HepG2 (cell line): ENCODE measurements around the gene P3H3. TPM values are rescaled to one million over a fixed set of nuclear protein-coding genes. Genes with fewer than 3 reads are reported as not detected.

Experiments used
- IRX3 ChIP-seq: sonication (generic); formaldehyde crosslinking; IDR thresholded peaks from 2 replicates; pipeline ENCODE4 v1.8.1; 2023; ENCODE audit warnings: mild to moderate bottlenecking, low read depth, missing genetic modification reagents, borderline replicate concordance
- KLF13 ChIP-seq: sonication (generic); formaldehyde crosslinking; IDR thresholded peaks from 2 replicates; pipeline ENCODE4 v1.4.0; 2020; ENCODE audit warnings: mild to moderate bottlenecking, missing genetic modification reagents
- PHF21A ChIP-seq: sonication (generic); formaldehyde crosslinking; IDR thresholded peaks from 2 replicates; pipeline ENCODE4 v1.5.0; 2020; ENCODE audit warnings: mild to moderate bottlenecking, missing genetic modification reagents
- RNF2 ChIP-seq: fragments of 450-650 bp; conservative IDR thresholded peaks from 2 replicates; pipeline ENCODE4 v1.6.1; 2016; ENCODE audit warnings: low read depth
- SPEN ChIP-seq: sonication (generic); formaldehyde crosslinking; IDR thresholded peaks from 2 replicates; pipeline ENCODE4 v1.5.1; 2020; ENCODE audit warnings: low read depth, mild to moderate bottlenecking, missing genetic modification reagents
- TRAFD1 ChIP-seq: sonication (generic); formaldehyde crosslinking; IDR thresholded peaks from 2 replicates; pipeline ENCODE4 v1.5.1; 2020; ENCODE audit warnings: missing genetic modification reagents, mild to moderate bottlenecking, borderline replicate concordance
- ZNF317 ChIP-seq: sonication (generic); formaldehyde crosslinking; IDR thresholded peaks from 2 replicates; pipeline ENCODE4 v1.5.0; 2020; ENCODE audit warnings: mild to moderate bottlenecking, missing genetic modification reagents
- ZNF562 ChIP-seq: sonication (generic); formaldehyde crosslinking; IDR thresholded peaks from 2 replicates; pipeline ENCODE4 v1.8.0; 2022; ENCODE audit warnings: missing genetic modification reagents, borderline replicate concordance
- polyA plus RNA-seq, 8 experiments: library from polyadenylated mRNA; depleted of rRNA in 3 of 8; stranded (reverse) in 7 of 8; unstranded in 1 of 8; fragments of >200 nt; fragmentation: Illumina TruSeq in 4 of 8; extraction: Trizol in 4 of 8; gene quantifications; 2 replicates each; pipeline versions ENCODE4 v1.2.1 to v1.2.3, GENCODE V29; 2011 to 2016; ENCODE audit warnings: low read depth in 4 of 8, missing spikeins in 1 of 8, mixed read lengths in 1 of 8; ENCODE audit not compliant: insufficient read depth in 1 of 8
- total RNA-seq, 5 experiments: library from RNA; depleted of rRNA; stranded (reverse); fragments of >200 nt; fragmentation: Illumina TruSeq; extraction: Trizol; gene quantifications; 2 replicates each; pipeline ENCODE4 v1.2.3, GENCODE V29; 2016; ENCODE audit warnings: low read depth in 1 of 5
- TF ChIP-seq, protein P1 (sequence below): sonication (generic); formaldehyde crosslinking; IDR thresholded peaks from one replicate; pipeline ENCODE4 v1.5.1; 2020; ENCODE audit warnings: mild to moderate bottlenecking, missing genetic modification reagents; ENCODE audit errors: not compliant biosample characterization
- TF ChIP-seq, protein P2 (sequence below): sonication (generic); formaldehyde crosslinking; IDR thresholded peaks from 2 replicates; pipeline ENCODE4 v1.8.1; 2023; ENCODE audit warnings: mild to moderate bottlenecking, inconsistent platforms, moderate library complexity, missing genetic modification reagents, borderline replicate concordance
- TF ChIP-seq, protein P3 (sequence below): IDR thresholded peaks from 2 replicates; pipeline ENCODE4 v1.6.1; 2016; ENCODE audit warnings: mild to moderate bottlenecking, missing biosample characterization, missing genetic modification reagents

P3H3 gene
- total and polyA plus RNA-seq, 2 of the 13 experiments (the other 11 are each of a cell fraction or from before 2014, with no cell fraction given) = 20.1 to 20.5 TPM

GRCh38 chr12:6872073-6873048 is 44.2 kb downstream of the P3H3 start (continued):
- TF ChIP-seq, protein P1, sequence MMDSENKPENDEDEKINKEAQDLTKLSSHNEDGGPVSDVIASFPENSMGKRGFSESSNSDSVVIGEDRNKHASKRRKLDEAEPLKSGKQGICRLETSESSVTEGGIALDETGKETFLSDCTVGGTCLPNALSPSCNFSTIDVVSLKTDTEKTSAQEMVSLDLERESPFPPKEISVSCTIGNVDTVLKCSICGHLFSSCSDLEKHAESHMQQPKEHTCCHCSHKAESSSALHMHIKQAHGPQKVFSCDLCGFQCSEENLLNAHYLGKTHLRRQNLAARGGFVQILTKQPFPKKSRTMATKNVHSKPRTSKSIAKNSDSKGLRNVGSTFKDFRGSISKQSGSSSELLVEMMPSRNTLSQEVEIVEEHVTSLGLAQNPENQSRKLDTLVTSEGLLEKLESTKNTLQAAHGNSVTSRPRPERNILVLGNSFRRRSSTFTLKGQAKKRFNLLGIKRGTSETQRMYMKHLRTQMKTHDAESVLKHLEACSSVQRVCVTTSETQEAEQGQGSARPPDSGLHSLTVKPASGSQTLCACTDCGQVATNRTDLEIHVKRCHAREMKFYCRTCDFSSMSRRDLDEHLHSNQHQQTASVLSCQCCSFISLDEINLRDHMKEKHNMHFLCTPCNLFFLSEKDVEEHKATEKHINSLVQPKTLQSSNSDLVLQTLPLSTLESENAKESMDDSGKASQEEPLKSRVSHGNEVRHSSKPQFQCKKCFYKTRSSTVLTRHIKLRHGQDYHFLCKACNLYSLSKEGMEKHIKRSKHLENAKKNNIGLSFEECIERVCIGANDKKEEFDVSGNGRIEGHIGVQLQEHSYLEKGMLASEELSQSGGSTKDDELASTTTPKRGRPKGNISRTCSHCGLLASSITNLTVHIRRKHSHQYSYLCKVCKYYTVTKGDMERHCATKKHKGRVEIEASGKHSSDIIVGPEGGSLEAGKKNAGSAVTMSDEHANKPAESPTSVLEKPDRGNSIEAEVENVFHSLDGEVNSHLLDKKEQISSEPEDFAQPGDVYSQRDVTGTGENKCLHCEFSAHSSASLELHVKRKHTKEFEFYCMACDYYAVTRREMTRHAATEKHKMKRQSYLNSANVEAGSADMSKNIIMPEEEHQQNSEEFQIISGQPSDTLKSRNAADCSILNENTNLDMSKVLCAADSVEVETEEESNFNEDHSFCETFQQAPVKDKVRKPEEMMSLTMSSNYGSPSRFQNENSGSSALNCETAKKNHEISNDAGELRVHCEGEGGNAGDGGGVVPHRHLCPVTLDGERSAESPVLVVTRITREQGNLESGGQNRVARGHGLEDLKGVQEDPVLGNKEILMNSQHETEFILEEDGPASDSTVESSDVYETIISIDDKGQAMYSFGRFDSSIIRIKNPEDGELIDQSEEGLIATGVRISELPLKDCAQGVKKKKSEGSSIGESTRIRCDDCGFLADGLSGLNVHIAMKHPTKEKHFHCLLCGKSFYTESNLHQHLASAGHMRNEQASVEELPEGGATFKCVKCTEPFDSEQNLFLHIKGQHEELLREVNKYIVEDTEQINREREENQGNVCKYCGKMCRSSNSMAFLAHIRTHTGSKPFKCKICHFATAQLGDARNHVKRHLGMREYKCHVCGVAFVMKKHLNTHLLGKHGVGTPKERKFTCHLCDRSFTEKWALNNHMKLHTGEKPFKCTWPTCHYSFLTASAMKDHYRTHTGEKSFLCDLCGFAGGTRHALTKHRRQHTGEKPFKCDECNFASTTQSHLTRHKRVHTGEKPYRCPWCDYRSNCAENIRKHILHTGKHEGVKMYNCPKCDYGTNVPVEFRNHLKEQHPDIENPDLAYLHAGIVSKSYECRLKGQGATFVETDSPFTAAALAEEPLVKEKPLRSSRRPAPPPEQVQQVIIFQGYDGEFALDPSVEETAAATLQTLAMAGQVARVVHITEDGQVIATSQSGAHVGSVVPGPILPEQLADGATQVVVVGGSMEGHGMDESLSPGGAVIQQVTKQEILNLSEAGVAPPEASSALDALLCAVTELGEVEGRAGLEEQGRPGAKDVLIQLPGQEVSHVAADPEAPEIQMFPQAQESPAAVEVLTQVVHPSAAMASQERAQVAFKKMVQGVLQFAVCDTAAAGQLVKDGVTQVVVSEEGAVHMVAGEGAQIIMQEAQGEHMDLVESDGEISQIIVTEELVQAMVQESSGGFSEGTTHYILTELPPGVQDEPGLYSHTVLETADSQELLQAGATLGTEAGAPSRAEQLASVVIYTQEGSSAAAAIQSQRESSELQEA = no peak
- TF ChIP-seq KLF13 (CRISPR knock-in tag) (no peak), IRX3 (no peak), ZNF317 (CRISPR knock-in tag) (no peak), TRAFD1 (CRISPR knock-in tag) (no peak), SPEN (CRISPR knock-in tag) (peak; percentile 43; the same call in 1 of the 2 replicates), PHF21A (CRISPR knock-in tag) (peak; percentile 77), RNF2 (no peak), ZNF562 (CRISPR knock-in tag) (0 out of 2 replicates have a peak, but pooled peaks have one; percentile 30)
- TF ChIP-seq, protein P2, sequence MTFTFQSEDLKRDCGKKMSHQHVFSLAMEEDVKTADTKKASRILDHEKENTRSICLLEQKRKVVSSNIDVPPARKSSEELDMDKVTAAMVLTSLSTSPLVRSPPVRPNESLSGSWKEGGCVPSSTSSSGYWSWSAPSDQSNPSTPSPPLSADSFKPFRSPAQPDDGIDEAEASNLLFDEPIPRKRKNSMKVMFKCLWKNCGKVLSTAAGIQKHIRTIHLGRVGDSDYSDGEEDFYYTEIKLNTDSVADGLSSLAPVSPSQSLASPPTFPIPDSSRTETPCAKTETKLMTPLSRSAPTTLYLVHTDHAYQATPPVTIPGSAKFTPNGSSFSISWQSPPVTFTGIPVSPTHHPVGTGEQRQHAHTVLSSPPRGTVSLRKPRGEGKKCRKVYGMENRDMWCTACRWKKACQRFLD (CRISPR knock-in tag) = no peak
- TF ChIP-seq, protein P3, sequence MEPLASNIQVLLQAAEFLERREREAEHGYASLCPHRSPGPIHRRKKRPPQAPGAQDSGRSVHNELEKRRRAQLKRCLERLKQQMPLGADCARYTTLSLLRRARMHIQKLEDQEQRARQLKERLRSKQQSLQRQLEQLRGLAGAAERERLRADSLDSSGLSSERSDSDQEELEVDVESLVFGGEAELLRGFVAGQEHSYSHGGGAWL (CRISPR knock-in tag) = no peak
